GM18498 (cell line): ENCODE measurements around the gene KCNB1.
"Not testable (repeated sequence)": the region's sequence is repeated elsewhere in the genome, so short reads cannot be mapped to it uniquely, and the experiment has no call there.

Source experiments
- ATAC-seq: cut with Tn5 transposase; IDR thresholded peaks from one replicate; pipeline ENCODE4 v1.9.1; 2021; ENCODE audit warnings: mild to moderate bottlenecking, moderate library complexity; ENCODE audit not compliant: unreplicated experiment

The KCNB1 gene

GRCh38 chr20:49330701-49331615, 151.5 kb downstream of the KCNB1 start:
- ATAC-seq, result no peak

GRCh38 chr20:49328790-49329189, 153.7 kb downstream of the KCNB1 start:
- ATAC-seq, result no peak

GRCh38 chr20:49326026-49326425, 156.4 kb downstream of the KCNB1 start:
- no peak for ATAC-seq

DNA sequence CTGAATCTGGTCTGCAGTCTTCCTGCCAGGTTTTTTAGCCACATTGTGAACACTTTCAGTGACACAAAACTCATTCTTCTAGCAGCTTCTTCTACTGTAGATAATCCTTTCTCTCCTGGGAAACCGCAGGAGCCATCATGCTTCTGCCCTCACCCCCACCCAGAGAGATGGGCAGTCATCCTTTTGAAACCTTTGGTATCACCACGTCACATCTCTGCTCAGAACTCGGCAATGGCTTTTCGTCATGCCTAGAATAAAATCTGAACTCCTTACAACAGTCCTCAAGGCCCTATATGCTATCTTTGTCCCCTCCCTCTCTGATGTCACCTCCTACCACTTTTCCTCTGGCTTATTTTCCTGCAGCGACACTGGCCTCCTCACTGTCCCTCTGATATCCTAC, 158.2 kb downstream of the KCNB1 start:
- ATAC-seq, result no peak

DNA sequence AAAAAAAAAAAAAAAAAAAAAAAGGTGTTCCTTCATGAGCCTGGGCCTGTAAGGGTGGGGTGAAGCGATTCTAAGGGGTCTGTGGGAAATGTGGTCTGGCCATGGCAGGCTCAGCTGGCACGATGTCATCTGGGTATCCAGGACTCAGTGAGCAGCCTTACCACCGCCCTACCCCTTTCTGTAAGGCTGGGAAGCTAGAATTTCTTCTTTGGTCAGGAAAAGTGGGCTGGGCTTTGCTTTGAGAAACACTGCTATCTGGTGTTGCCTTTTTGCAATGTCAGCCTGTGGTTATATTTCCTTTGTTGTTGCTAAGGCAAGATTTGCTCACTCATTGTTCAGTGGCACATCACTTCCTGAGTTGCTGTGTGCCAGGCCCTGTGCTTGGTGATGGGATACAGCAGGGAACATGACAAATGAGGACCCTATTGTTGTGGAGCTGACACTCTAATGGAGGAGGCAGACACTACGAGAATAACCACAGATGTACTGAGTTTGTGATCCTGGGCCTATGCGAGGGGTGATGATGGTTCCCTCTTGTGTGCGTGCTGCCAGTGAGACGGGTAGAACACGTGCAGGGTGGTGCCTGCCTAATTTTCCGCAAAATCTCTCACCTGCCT, 158.7 kb downstream of the KCNB1 start:
- no peak for ATAC-seq

GRCh38 chr20:49320460-49320859, 162.0 kb downstream of the KCNB1 start:
- ATAC-seq, result no peak

GRCh38 chr20:49319208-49319809, 163.2 kb downstream of the KCNB1 start:
- ATAC-seq, result no peak

- no peak for ATAC-seq
Observed at GRCh38 chr20:49318430-49319207, 163.8 kb downstream of the KCNB1 start.

DNA sequence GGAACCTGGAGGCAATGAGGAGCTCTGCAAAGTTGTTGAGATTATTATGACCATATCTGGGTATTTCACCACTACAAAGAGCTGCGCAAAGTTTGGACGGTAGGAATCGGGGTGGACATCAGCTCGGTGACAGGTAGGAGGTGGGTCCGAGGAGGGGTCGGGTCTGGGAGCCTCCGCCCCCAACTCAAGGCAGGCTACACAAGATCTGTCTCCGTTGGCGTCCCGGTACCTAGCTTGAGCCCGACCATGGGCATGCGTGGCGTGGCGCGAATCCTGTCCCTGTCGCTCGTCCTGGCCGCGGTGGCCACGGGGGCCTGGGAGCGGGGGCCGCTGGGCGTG, 164.4 kb downstream of the KCNB1 start:
- no peak for ATAC-seq

DNA sequence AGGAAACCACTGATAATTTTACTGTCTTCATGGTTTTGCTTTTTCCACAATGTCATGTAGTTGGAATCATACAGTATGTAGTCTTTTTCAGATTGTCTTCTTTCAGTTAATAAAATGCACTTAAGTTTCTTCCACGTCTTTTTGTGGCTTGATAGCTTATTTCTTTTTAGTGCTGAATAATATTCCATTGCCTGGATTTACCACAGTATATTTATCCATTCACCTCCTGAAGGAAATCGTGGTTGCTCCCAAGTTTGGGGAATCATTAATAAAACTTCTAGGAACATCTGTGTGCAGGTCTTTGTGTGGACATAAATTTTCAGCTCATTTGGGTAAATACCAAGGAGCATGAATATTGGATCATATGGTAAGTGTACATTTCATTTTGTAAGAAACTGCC, 165.8 kb downstream of the KCNB1 start:
- ATAC-seq, result no peak

DNA sequence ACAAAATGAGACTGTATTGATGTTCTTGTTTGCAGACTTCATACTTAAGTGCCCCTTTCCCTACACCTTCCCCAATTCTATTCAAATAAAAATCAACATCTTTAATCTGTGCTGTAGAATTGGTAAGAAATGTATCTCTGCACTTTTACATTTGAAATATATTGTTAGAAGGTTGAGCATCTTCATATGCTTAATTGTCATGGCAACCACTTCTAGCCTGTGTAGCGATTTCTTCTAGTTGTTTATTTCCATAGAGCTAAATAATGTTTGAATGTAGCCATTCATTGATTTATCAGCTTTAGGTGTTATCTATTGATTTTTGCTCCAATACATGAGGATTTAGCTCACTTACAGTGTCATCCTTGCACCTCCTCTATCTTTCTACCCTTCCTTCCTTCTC, 166.9 kb downstream of the KCNB1 start:
- no peak for ATAC-seq

DNA sequence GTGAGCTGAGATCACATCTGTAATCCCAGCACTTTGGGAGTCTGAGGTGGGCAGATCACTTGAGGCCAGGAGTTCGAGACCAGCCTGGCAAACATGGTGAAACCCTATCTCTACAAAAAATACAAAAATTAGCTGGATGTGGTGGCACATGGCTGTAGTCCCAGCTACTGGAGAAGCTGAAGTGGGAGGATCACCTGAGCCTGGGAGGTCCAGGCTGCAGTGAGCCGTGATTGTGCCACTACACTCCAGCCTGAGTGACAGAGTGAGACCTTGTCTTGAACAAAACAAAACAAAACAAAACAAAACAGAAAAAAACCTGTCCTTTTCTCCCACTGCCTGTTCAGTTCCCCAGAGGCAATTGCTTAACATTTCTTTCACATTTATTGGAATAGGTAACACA, 168.4 kb downstream of the KCNB1 start:
- ATAC-seq, result not testable (repeated sequence)
